ENCODE measurements around the gene ARL3. TPM values are rescaled to one million over a fixed set of nuclear protein-coding genes. Genes with fewer than 3 reads are reported as not detected.

The ARL3 gene
- total RNA-seq, 1 experiment from 2014 or later = 16.5 TPM

GRCh38 chr10:102704915-102705314, 9.3 kb downstream of the ARL3 start:
- H2BK5ac ChIP-seq (ENCODE audit: insufficient read length, low read length) = no peak overlapping the region
- no peaks in the 10 kb centered on the region for H3K79me2 ChIP-seq (ENCODE audit: insufficient read depth, low read length)
- H4K20me1 ChIP-seq (ENCODE audit: control insufficient read depth, insufficient read depth, insufficient read length) = no peaks in the 10 kb centered on the region
- no peak overlapping the region for H2AK5ac ChIP-seq (ENCODE audit: insufficient read length, low read length)
- no peak overlapping the region for H3K4ac ChIP-seq (ENCODE audit: low read depth, low read length)
- Mint-ChIP-seq H3K27ac (peak overlapping the region in 1 of 3 experiments; percentile 31; a peak in 1 of 7 replicates), H3K9me3 (no peaks in the 10 kb centered on the region), H3K4me3 (peak overlapping the region in 1 of 2 experiments; percentile 62; a peak in 1 of 5 replicates), H3K36me3 (ENCODE audit: insufficient read depth in 1 of 3, low read depth in 3 of 3) (peaks cover 4 to 8% (median 5%) of the 10 kb centered on the region in 3 experiments; a peak in 5 of 7 replicates), H3K4me1 (peaks cover 0 to 1% of the 10 kb centered on the region in 2 experiments; a peak in 1 of 4 replicates), H3K27me3 (ENCODE audit: low read depth) (no peaks in the 10 kb centered on the region)
- no peak overlapping the region for H2BK12ac ChIP-seq (ENCODE audit: insufficient read length, low read depth, low read length)
- no peaks in the 10 kb centered on the region for H3K27me3 ChIP-seq (ENCODE audit: insufficient read depth, low read length)
- no peaks in the 10 kb centered on the region for H3K9me3 ChIP-seq (ENCODE audit: control insufficient read depth, low read depth, low read length)
- H3K79me1 ChIP-seq (ENCODE audit: insufficient read depth, low read depth, low read length, poor library complexity, severe bottlenecking) = peaks cover 2% of the 10 kb centered on the region
- DNase-seq = no peak
- H2BK20ac ChIP-seq (ENCODE audit: low read depth, low read length, poor library complexity, severe bottlenecking) = no peak overlapping the region
- no peak overlapping the region for H3K56ac ChIP-seq (ENCODE audit: insufficient read length, low read depth, low read length)
- H2BK15ac ChIP-seq (ENCODE audit: low read depth, low read length) = no peak overlapping the region
- H4K8ac ChIP-seq (replicated peaks; ENCODE audit: insufficient read length, low read depth, low read length) = no peak overlapping the region
- no CpG with 5 or more reads among the region's 6 CpGs for WGBS (ENCODE audit: extremely low coverage, insufficient read length, low lambda C conversion rate)
- H4K91ac ChIP-seq (ENCODE audit: insufficient read length, low read depth, low read length) = no peak overlapping the region
- no peak overlapping the region for H3K18ac ChIP-seq (ENCODE audit: insufficient read length, low read depth, low read length)
- H2BK120ac ChIP-seq (ENCODE audit: low read depth, low read length, poor library complexity, severe bottlenecking) = no peak overlapping the region
- TF ChIP-seq CTCF (conservative IDR thresholded peaks at IDR 0.05) = no peak
- H3K4me2 ChIP-seq (ENCODE audit: insufficient read depth, insufficient read length, low read length) = no peak overlapping the region
- H2AFZ ChIP-seq (ENCODE audit: low read length) = no peak overlapping the region
- H3K23ac ChIP-seq (ENCODE audit: insufficient read length, low read depth, low read length) = no peak overlapping the region
- H3K27ac ChIP-seq (ENCODE audit: insufficient read length, low read depth, low read length) = no peak overlapping the region
- no peak overlapping the region for H3K9ac ChIP-seq (ENCODE audit: extremely low read depth, insufficient read length, low read length)
- H4K5ac ChIP-seq (ENCODE audit: insufficient read length, low read depth, low read length) = no peak overlapping the region
- H3K14ac ChIP-seq (ENCODE audit: insufficient read depth, low read length) = no peak overlapping the region
- H3K23me2 ChIP-seq (ENCODE audit: insufficient read length, low read depth, low read length, poor library complexity, severe bottlenecking) = no peaks in the 10 kb centered on the region
- H3K4me1 ChIP-seq (ENCODE audit: insufficient read depth, low read length) = no peaks in the 10 kb centered on the region
- no peak overlapping the region for H3T11ph ChIP-seq (ENCODE audit: low read length)
